NCI-H524 treated with DMSO at 0.1 percent for 48 hours (cell line): ENCODE data around the gene CTSL.
"Not testable (repeated sequence)": the region's sequence is repeated elsewhere in the genome, so short reads cannot be mapped to it uniquely, and the experiment has no call there.

Experiments
- DNase-seq: peaks from one replicate; lab custom pipeline; 2025; lab: John Stamatoyannopoulos, UW

The CTSL gene

GRCh38 chr9:87759980-87760379 is 34.1 kb downstream of the CTSL start:
- not testable (repeated sequence) for DNase-seq

- no peak for DNase-seq
Observed at GRCh38 chr9:87760529-87760928, 34.6 kb downstream of the CTSL start.

- no peak for DNase-seq
Observed at GRCh38 chr9:87763286-87763685, 37.4 kb downstream of the CTSL start.

- no peak for DNase-seq
Observed at GRCh38 chr9:87765521-87765920, 39.6 kb downstream of the CTSL start.

- DNase-seq = no peak
Observed at GRCh38 chr9:87766697-87767096, 40.8 kb downstream of the CTSL start.

GRCh38 chr9:87770616-87771315 is 44.8 kb downstream of the CTSL start:
- DNase-seq = no peak

- DNase-seq = no peak
Observed at GRCh38 chr9:87771316-87772006, 45.5 kb downstream of the CTSL start.

- no peak for DNase-seq
Observed at GRCh38 chr9:87776481-87777379, 50.8 kb downstream of the CTSL start.

- DNase-seq = no peak
Observed at GRCh38 chr9:87778996-87779395, 53.1 kb downstream of the CTSL start.
